ENCODE results near the gene RBMS1.

DNA sequence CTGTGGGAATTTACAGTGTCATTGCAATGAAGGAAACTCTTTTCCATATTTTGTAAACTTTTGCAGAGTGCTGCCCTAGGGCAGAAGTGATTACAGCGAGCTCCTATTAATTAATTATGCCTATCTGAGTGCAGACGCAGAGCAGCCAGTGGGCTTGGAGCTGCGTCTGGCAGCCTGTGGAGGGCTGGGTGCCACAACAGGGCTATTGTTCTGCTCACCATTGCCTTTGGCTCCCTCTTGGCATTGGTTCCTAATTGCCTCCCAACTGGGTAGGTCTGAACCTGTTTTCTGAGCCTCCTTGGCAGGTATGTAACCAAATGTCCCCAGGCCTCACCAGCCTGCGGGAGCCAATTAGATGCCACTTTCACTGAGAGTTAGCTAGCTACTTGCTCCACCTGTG is 267.9 kb downstream of the RBMS1 start:
- TF ChIP-seq, protein P1, sequence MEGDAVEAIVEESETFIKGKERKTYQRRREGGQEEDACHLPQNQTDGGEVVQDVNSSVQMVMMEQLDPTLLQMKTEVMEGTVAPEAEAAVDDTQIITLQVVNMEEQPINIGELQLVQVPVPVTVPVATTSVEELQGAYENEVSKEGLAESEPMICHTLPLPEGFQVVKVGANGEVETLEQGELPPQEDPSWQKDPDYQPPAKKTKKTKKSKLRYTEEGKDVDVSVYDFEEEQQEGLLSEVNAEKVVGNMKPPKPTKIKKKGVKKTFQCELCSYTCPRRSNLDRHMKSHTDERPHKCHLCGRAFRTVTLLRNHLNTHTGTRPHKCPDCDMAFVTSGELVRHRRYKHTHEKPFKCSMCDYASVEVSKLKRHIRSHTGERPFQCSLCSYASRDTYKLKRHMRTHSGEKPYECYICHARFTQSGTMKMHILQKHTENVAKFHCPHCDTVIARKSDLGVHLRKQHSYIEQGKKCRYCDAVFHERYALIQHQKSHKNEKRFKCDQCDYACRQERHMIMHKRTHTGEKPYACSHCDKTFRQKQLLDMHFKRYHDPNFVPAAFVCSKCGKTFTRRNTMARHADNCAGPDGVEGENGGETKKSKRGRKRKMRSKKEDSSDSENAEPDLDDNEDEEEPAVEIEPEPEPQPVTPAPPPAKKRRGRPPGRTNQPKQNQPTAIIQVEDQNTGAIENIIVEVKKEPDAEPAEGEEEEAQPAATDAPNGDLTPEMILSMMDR (conservative IDR thresholded peaks at IDR 0.05; ENCODE audit: low read depth, low read length) = no peak
- TF ChIP-seq EZH2 (IDR thresholded peaks at IDR 0.05; ENCODE audit: low read length, unreplicated experiment) = no peak
